HCT116 (cell line): ENCODE results near the gene KIF21B.

Source experiments
- CEBPB ChIP-seq: IDR thresholded peaks from 2 replicates; pipeline ENCODE4 v1.6.1; 2012; ENCODE audit warnings: low read depth
- CTCF ChIP-seq, 3 experiments: fragments of 200-600 bp in 1 of 3; sonication (generic) in 1 of 3; IDR thresholded peaks in 2 of 3; conservative IDR thresholded peaks in 1 of 3; 2 replicates each; pipeline ENCODE4 v1.5.1; 2012 to 2017; ENCODE audit warnings: low read depth in 2 of 3, low read length in 2 of 3, antibody characterized with exemption in 1 of 3, borderline replicate concordance in 1 of 3, control low read depth in 1 of 3, mild to moderate bottlenecking in 1 of 3, mixed read lengths in 1 of 3, mixed run types in 1 of 3, moderate library complexity in 1 of 3; ENCODE audit not compliant: insufficient read depth in 1 of 3
- EZH2phosphoT487 ChIP-seq: fragments of 200-600 bp; IDR thresholded peaks from 2 replicates; pipeline ENCODE4 v1.6.1; 2018; ENCODE audit warnings: antibody characterized with exemption, borderline replicate concordance
- POLR2A ChIP-seq: IDR thresholded peaks from 2 replicates; pipeline ENCODE4 v1.7.0; 2011; ENCODE audit warnings: borderline replicate concordance; ENCODE audit not compliant: insufficient read depth, insufficient read length; ENCODE audit errors: extremely low read depth
- RAD21 ChIP-seq: IDR thresholded peaks from 2 replicates; pipeline ENCODE4 v1.6.1; 2012; ENCODE audit warnings: low read depth, mild to moderate bottlenecking
- SIN3A ChIP-seq: IDR thresholded peaks from 2 replicates; pipeline ENCODE4 v1.6.1; 2012; ENCODE audit warnings: low read depth
- SP1 ChIP-seq: IDR thresholded peaks from 2 replicates; pipeline ENCODE4 v1.6.1; 2012; ENCODE audit warnings: low read depth
- TCF7L2 ChIP-seq: IDR thresholded peaks from 2 replicates; pipeline ENCODE4 v1.7.0; 2011; ENCODE audit warnings: borderline replicate concordance, inconsistent platforms; ENCODE audit not compliant: insufficient read depth, insufficient read length; ENCODE audit errors: extremely low read depth
- YY1 ChIP-seq: IDR thresholded peaks from 2 replicates; pipeline ENCODE4 v1.6.1; 2011; ENCODE audit warnings: low read length, low read depth, moderate library complexity, mild to moderate bottlenecking; ENCODE audit not compliant: insufficient replicate concordance; ENCODE audit errors: extremely low read depth
- ZFX ChIP-seq: fragments of 450-650 bp; IDR thresholded peaks from 2 replicates; pipeline ENCODE4 v1.6.1; 2017
- ZNF274 ChIP-seq: fragments of 200-500 bp; sonication (Bioruptor generic); IDR thresholded peaks from 2 replicates; pipeline ENCODE4 v1.6.1; 2014; ENCODE audit warnings: mild to moderate bottlenecking, low read depth, low read length, inconsistent platforms
- TF ChIP-seq, protein P1 (sequence below): IDR thresholded peaks from 2 replicates; pipeline ENCODE4 v1.6.1; 2012; ENCODE audit warnings: low read depth
- TF ChIP-seq, protein P2 (sequence below): IDR thresholded peaks from 2 replicates; pipeline ENCODE4 v1.6.1; 2012
- TF ChIP-seq, protein P3 (sequence below): IDR thresholded peaks from 2 replicates; pipeline ENCODE4 v1.6.1; 2012

DNA sequence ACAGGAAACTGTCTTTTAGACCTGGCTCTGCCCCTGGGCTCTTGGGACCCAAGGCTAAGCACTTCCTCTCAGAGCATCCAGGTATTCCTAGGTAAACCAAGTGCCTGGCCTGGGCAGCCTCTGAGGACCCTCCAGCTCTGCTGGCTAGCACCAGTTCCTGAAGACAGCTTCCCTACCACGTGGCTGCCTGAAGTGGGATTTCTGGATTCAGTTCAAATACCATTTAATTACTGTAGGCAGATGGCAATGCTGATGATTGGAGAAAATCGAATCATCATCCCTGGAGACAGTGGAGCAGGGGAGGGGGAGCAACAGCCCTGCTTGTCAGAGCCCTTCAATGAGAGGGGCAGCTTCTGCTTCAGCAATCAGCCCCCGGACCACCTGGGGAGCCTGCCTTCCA, 11.9 kb downstream of the KIF21B start:
- TF ChIP-seq CTCF (IDR thresholded peaks at IDR 0.05 in 2 of 3, conservative IDR thresholded peaks at IDR 0.05 in 1 of 3; ENCODE audit: borderline replicate concordance in 1 of 3, insufficient read depth in 1 of 3, low read depth in 2 of 3, low read length in 2 of 3) = no peak
- no peak for TF ChIP-seq SP1
- TF ChIP-seq, protein P1, sequence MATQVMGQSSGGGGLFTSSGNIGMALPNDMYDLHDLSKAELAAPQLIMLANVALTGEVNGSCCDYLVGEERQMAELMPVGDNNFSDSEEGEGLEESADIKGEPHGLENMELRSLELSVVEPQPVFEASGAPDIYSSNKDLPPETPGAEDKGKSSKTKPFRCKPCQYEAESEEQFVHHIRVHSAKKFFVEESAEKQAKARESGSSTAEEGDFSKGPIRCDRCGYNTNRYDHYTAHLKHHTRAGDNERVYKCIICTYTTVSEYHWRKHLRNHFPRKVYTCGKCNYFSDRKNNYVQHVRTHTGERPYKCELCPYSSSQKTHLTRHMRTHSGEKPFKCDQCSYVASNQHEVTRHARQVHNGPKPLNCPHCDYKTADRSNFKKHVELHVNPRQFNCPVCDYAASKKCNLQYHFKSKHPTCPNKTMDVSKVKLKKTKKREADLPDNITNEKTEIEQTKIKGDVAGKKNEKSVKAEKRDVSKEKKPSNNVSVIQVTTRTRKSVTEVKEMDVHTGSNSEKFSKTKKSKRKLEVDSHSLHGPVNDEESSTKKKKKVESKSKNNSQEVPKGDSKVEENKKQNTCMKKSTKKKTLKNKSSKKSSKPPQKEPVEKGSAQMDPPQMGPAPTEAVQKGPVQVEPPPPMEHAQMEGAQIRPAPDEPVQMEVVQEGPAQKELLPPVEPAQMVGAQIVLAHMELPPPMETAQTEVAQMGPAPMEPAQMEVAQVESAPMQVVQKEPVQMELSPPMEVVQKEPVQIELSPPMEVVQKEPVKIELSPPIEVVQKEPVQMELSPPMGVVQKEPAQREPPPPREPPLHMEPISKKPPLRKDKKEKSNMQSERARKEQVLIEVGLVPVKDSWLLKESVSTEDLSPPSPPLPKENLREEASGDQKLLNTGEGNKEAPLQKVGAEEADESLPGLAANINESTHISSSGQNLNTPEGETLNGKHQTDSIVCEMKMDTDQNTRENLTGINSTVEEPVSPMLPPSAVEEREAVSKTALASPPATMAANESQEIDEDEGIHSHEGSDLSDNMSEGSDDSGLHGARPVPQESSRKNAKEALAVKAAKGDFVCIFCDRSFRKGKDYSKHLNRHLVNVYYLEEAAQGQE = no peak
- no peak for TF ChIP-seq EZH2phosphoT487
- TF ChIP-seq, protein P2, sequence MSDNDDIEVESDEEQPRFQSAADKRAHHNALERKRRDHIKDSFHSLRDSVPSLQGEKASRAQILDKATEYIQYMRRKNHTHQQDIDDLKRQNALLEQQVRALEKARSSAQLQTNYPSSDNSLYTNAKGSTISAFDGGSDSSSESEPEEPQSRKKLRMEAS = no peak
- TF ChIP-seq RAD21 = no peak
- TF ChIP-seq POLR2A = no peak
- TF ChIP-seq ZFX = no peak
- TF ChIP-seq CEBPB = no peak
- no peak for TF ChIP-seq YY1
- TF ChIP-seq ZNF274 = no peak
- TF ChIP-seq TCF7L2 = no peak
- TF ChIP-seq, protein P3, sequence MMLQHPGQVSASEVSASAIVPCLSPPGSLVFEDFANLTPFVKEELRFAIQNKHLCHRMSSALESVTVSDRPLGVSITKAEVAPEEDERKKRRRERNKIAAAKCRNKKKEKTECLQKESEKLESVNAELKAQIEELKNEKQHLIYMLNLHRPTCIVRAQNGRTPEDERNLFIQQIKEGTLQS = no peak
- no peak for TF ChIP-seq SIN3A
